ENCODE data around the gene PCDHAC2. TPM values are rescaled to one million over a fixed set of nuclear protein-coding genes. Genes with fewer than 3 reads are reported as not detected.

The PCDHAC2 gene
- total RNA-seq (10 to 100 TPM in 1 of 2 donors, 1 to 10 TPM in 1; 9.9 to 12.6 TPM), polyA plus RNA-seq (ENCODE audit: insufficient read length in 6 of 6) (1 to 10 TPM; 2.8 to 4.5 (median 3.1) TPM)
- long read RNA-seq, donor 1, full-length matches to known transcripts, result 2 of 2 reads
- long read RNA-seq, donor 1, partial matches to known transcripts, result 0 of 2 reads
- long read RNA-seq, donor 1, other reads (novel, unspliced or antisense), result 0 of 2 reads
- long read RNA-seq, donor 2, full-length matches to known transcripts, result 5 of 5 reads
- long read RNA-seq, donor 2, partial matches to known transcripts, result 0 of 5 reads
- long read RNA-seq, donor 2, other reads (novel, unspliced or antisense), result 0 of 5 reads
- long read RNA-seq, donor 3, full-length matches to known transcripts, result 2 of 2 reads
- long read RNA-seq, donor 3, partial matches to known transcripts, result 0 of 2 reads
- long read RNA-seq, donor 3, other reads (novel, unspliced or antisense), result 0 of 2 reads
- long read RNA-seq, donor 4, full-length matches to known transcripts, result 1 of 1 reads
- long read RNA-seq, donor 4, partial matches to known transcripts, result 0 of 1 reads
- long read RNA-seq, donor 4, other reads (novel, unspliced or antisense), result 0 of 1 reads
- long read RNA-seq, donor 5, full-length matches to known transcripts, result 5 of 5 reads
- long read RNA-seq, donor 5, partial matches to known transcripts, result 0 of 5 reads
- long read RNA-seq, donor 5, other reads (novel, unspliced or antisense), result 0 of 5 reads
- long read RNA-seq, donor 6, full-length matches to known transcripts, result 3 of 3 reads
- long read RNA-seq, donor 6, partial matches to known transcripts, result 0 of 3 reads
- long read RNA-seq, donor 6, other reads (novel, unspliced or antisense), result 0 of 3 reads
- long read RNA-seq, donor 7, result 0 reads
- long read RNA-seq, donor 8, full-length matches to known transcripts, result 3 of 3 reads
- long read RNA-seq, donor 8, partial matches to known transcripts, result 0 of 3 reads
- long read RNA-seq, donor 8, other reads (novel, unspliced or antisense), result 0 of 3 reads
- long read RNA-seq, donor 9, result 0 reads
- long read RNA-seq, donor 10, result 0 reads
- long read RNA-seq, donor 11, full-length matches to known transcripts, result 18 of 18 reads
- long read RNA-seq, donor 11, partial matches to known transcripts, result 0 of 18 reads
- long read RNA-seq, donor 11, other reads (novel, unspliced or antisense), result 0 of 18 reads
- long read RNA-seq, donor 12, full-length matches to known transcripts, result 1 of 1 reads
- long read RNA-seq, donor 12, partial matches to known transcripts, result 0 of 1 reads
- long read RNA-seq, donor 12, other reads (novel, unspliced or antisense), result 0 of 1 reads

- peaks cover 0 to 42% of the 10 kb centered on the region in 2 donors for H3K27me3 ChIP-seq
- ATAC-seq (peak; percentile 96), DNase-seq (peak; percentile 50 to 87 (median 61))
- H3K9me3 ChIP-seq, result no peaks in the 10 kb centered on the region
- no peaks in the 10 kb centered on the region for H3K36me3 ChIP-seq
- H3K4me3 ChIP-seq, result peak within 1 kb of the TSS; percentile 48 to 51
- no peak for TF ChIP-seq CTCF (IDR thresholded peaks at IDR 0.05)
- intact Hi-C loops (cut with DNase I), result no loop called here
- H3K27ac ChIP-seq, result peak within 1 kb of the TSS; percentile 54 to 65
- H3K4me1 ChIP-seq, result peaks cover 0 to 8% of the 10 kb centered on the region in 2 donors
These were observed at the start of gene PCDHAC2 for GRCh38 chr5:140966293-140967225. PCDHAC2 (plus strand) TSS chr5:140966476; CDS start chr5:140966767, 291 bp downstream.

- intact Hi-C loops (cut with DNase I), result no loop called here
- Histone ChIP-seq H3K4me3 (no peak overlapping the region), H3K36me3 (no peaks in the 10 kb centered on the region), H3K4me1 (peaks cover 0 to 5% of the 10 kb centered on the region in 2 donors), H3K27me3 (peaks cover 4 to 62% of the 10 kb centered on the region in 2 donors), H3K27ac (no peak overlapping the region), H3K9me3 (peaks cover 0 to 1% of the 10 kb centered on the region in 2 donors)
- DNase-seq (no peak), ATAC-seq (no peak)
- no peak for TF ChIP-seq CTCF (IDR thresholded peaks at IDR 0.05)
These were observed 42.7 kb upstream of the PCDHAC2 start for GRCh38 chr5:140923601-140924000.

- peaks cover 4 to 78% of the 10 kb centered on the region in 2 donors for H3K27me3 ChIP-seq
- peak within 1 kb of the TSS; percentile 37 to 46 for H3K4me3 ChIP-seq
- H3K9me3 ChIP-seq, result peaks cover 0 to 1% of the 10 kb centered on the region in 2 donors
- peak in 2 of 4 donors; percentile 1 to 85 for DNase-seq
- H3K36me3 ChIP-seq, result no peaks in the 10 kb centered on the region
- TF ChIP-seq CTCF (IDR thresholded peaks at IDR 0.05), result no peak
- H3K27ac ChIP-seq, result no peak within 1 kb of the TSS
- H3K4me1 ChIP-seq, result peaks cover 0 to 5% of the 10 kb centered on the region in 2 donors
- ATAC-seq, result peak; percentile 85
- intact Hi-C loops (cut with DNase I), result no loop called here
These were observed 40.4 kb upstream of the PCDHAC2 start, which contains the start of gene PCDHAC1 for GRCh38 chr5:140925806-140926442. PCDHAC1 (plus strand) TSS chr5:140926299; CDS start chr5:140926893, 594 bp downstream.
